HepG2 (cell line): ENCODE data around the gene SELENOH. TPM values are rescaled to one million over a fixed set of nuclear protein-coding genes. Genes with fewer than 3 reads are reported as not detected.

Experiments
- ASH2L ChIP-seq: fragments of 300-600, 200-600 bp; sonication (generic); IDR thresholded peaks from 2 replicates; pipeline ENCODE4 v1.7.0; 2017; ENCODE audit warnings: low read depth, mild to moderate bottlenecking, moderate library complexity, mixed read lengths, low read length; ENCODE audit not compliant: insufficient read length
- EHMT2 ChIP-seq: fragments of 200-600 bp; sonication (generic); IDR thresholded peaks from 2 replicates; pipeline ENCODE4 v1.7.0; 2017; ENCODE audit warnings: antibody characterized with exemption, low read depth, low read length, borderline replicate concordance
- GATAD1 ChIP-seq: IDR thresholded peaks from 2 replicates; pipeline ENCODE4 v1.6.1; 2016; ENCODE audit warnings: missing genetic modification reagents, missing compliant biosample characterization
- IKZF1 ChIP-seq: fragments of 450-650 bp; IDR thresholded peaks from 2 replicates; pipeline ENCODE4 v1.7.1; 2016
- KDM5B ChIP-seq: sonication (generic); formaldehyde crosslinking; IDR thresholded peaks from 2 replicates; pipeline ENCODE4 v1.4.0; 2020; ENCODE audit warnings: missing genetic modification reagents, mild to moderate bottlenecking, borderline replicate concordance
- RFXANK ChIP-seq: IDR thresholded peaks from 2 replicates; pipeline ENCODE4 v1.6.1; 2016
- RNF2 ChIP-seq: fragments of 450-650 bp; conservative IDR thresholded peaks from 2 replicates; pipeline ENCODE4 v1.6.1; 2016; ENCODE audit warnings: low read depth
- ZFP36L1 ChIP-seq: sonication (generic); formaldehyde crosslinking; IDR thresholded peaks from 2 replicates; pipeline ENCODE4 v1.8.0; 2022; ENCODE audit warnings: mild to moderate bottlenecking, missing genetic modification reagents, moderate library complexity
- ZFX ChIP-seq: sonication (generic); formaldehyde crosslinking; IDR thresholded peaks from 2 replicates; pipeline ENCODE4 v1.4.0; 2020; ENCODE audit warnings: mild to moderate bottlenecking, low read depth, missing genetic modification reagents, moderate library complexity
- ZMAT3 ChIP-seq: sonication (generic); formaldehyde crosslinking; conservative IDR thresholded peaks from 2 replicates; pipeline ENCODE4 v1.7.0; 2021; ENCODE audit warnings: missing genetic modification reagents
- ZNF34 ChIP-seq: sonication (generic); formaldehyde crosslinking; IDR thresholded peaks from 2 replicates; pipeline ENCODE4 v1.4.0; 2020; ENCODE audit warnings: mild to moderate bottlenecking, missing genetic modification reagents, borderline replicate concordance
- ZNF558 ChIP-seq: sonication (generic); formaldehyde crosslinking; IDR thresholded peaks from 2 replicates; pipeline ENCODE4 v1.9.0; 2022; ENCODE audit warnings: mild to moderate bottlenecking, missing genetic modification reagents, borderline replicate concordance
- ZNF605 ChIP-seq: sonication (generic); formaldehyde crosslinking; IDR thresholded peaks from 2 replicates; pipeline ENCODE4 v1.8.0; 2022; ENCODE audit warnings: mild to moderate bottlenecking, missing genetic modification reagents
- ZNF607 ChIP-seq: sonication (generic); formaldehyde crosslinking; IDR thresholded peaks from 2 replicates; pipeline ENCODE4 v1.5.1; 2020; ENCODE audit warnings: missing genetic modification reagents, mild to moderate bottlenecking, borderline replicate concordance
- ZNF616 ChIP-seq: sonication (generic); formaldehyde crosslinking; IDR thresholded peaks from 2 replicates; pipeline ENCODE4 v1.5.0; 2020; ENCODE audit warnings: low read depth, mild to moderate bottlenecking, missing genetic modification reagents
- polyA plus RNA-seq, 8 experiments: library from polyadenylated mRNA; depleted of rRNA in 3 of 8; stranded (reverse) in 7 of 8; unstranded in 1 of 8; fragments of >200 nt; fragmentation: Illumina TruSeq in 4 of 8; extraction: Trizol in 4 of 8; gene quantifications; 2 replicates each; pipeline versions ENCODE4 v1.2.1 to v1.2.3, GENCODE V29; 2011 to 2016; ENCODE audit warnings: low read depth in 4 of 8, missing spikeins in 1 of 8, mixed read lengths in 1 of 8; ENCODE audit not compliant: insufficient read depth in 1 of 8
- total RNA-seq, 5 experiments: library from RNA; depleted of rRNA; stranded (reverse); fragments of >200 nt; fragmentation: Illumina TruSeq; extraction: Trizol; gene quantifications; 2 replicates each; pipeline ENCODE4 v1.2.3, GENCODE V29; 2016; ENCODE audit warnings: low read depth in 1 of 5
- TF ChIP-seq, protein P1 (sequence below): sonication (generic); formaldehyde crosslinking; IDR thresholded peaks from 2 replicates; pipeline ENCODE4 v1.4.0; 2020; ENCODE audit warnings: mild to moderate bottlenecking, missing genetic modification reagents
- TF ChIP-seq, protein P2 (sequence below): sonication (generic); formaldehyde crosslinking; IDR thresholded peaks from 2 replicates; pipeline ENCODE4 v1.4.0; 2020; ENCODE audit warnings: missing genetic modification reagents
- TF ChIP-seq, protein P3 (sequence below): sonication (generic); formaldehyde crosslinking; IDR thresholded peaks from 2 replicates; pipeline ENCODE4 v1.5.0; 2020; ENCODE audit warnings: missing genetic modification reagents, mild to moderate bottlenecking, borderline replicate concordance
- TF ChIP-seq, protein P4 (sequence below): IDR thresholded peaks from 2 replicates; pipeline ENCODE4 v1.4.0; 2020; ENCODE audit warnings: mild to moderate bottlenecking, missing genetic modification reagents

Gene SELENOH
- total and polyA plus RNA-seq, 2 of the 13 experiments (the other 11 are each of a cell fraction or from before 2014, with no cell fraction given) = 27.2 to 77.4 TPM

DNA sequence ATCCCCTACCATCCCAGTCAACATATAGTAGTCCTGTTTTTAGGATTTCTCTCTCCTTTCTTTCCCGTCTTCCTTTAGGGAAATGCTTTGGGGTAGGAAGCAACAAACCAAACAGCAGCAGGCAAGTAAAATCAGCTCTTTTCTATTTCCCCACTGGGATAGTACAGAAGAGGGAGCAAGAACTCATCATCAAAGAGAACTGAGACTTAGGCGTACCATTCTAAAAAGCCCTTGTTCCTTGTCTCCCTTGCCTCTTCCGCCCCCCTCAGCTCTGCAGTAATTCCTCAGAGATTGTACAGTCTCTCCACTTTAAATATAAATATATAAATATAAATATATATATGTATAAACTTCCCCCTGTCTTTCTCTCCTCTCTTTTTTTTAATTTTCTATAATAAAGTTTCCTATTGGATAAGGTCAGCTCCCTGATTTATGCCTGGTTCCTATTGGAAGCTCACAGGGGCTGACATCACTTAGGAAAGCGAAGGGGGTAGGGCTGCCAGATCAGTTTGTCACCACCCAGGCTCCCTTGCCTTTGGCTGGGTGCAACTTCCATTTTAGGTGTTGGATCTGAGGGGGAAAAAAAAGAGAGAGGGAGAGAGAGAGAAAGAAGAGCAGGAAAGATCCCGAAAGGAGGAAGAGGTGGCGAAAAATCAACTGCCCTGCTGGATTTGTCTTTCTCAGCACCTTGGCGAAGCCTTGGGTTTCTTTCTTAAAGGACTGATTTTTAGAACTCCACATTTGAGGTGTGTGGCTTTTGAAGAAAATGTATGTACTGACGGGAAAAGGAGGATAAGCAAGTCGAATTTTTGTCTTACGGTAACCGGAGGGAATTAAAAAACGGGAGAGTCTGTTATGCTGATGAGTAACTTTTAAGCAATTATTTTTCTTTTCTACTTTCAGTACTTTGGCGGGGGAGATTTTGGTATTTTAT is 20.3 kb downstream of the SELENOH start, which contains the start of gene CTNND1 (continued):
- TF ChIP-seq ZNF558 (CRISPR knock-in tag) (no peak), ZNF605 (CRISPR knock-in tag) (no peak), ZFX (CRISPR knock-in tag) (peak; percentile 32; the same call in 1 of the 2 replicates), ZNF34 (CRISPR knock-in tag) (0 out of 2 replicates have a peak, but pooled peaks have one; percentile 49), KDM5B (CRISPR knock-in tag) (no peak), ZMAT3 (CRISPR knock-in tag) (no peak), RFXANK (CRISPR knock-in tag) (0 out of 2 replicates have a peak, but pooled peaks have one; percentile 50), EHMT2 (no peak), GATAD1 (CRISPR knock-in tag) (peak; percentile 79), ZNF607 (CRISPR knock-in tag) (no peak), ZFP36L1 (CRISPR knock-in tag) (no peak), RNF2 (no peak), ASH2L (peak; percentile 57), ZNF616 (CRISPR knock-in tag) (no peak), IKZF1 (no peak)
- TF ChIP-seq, protein P1, sequence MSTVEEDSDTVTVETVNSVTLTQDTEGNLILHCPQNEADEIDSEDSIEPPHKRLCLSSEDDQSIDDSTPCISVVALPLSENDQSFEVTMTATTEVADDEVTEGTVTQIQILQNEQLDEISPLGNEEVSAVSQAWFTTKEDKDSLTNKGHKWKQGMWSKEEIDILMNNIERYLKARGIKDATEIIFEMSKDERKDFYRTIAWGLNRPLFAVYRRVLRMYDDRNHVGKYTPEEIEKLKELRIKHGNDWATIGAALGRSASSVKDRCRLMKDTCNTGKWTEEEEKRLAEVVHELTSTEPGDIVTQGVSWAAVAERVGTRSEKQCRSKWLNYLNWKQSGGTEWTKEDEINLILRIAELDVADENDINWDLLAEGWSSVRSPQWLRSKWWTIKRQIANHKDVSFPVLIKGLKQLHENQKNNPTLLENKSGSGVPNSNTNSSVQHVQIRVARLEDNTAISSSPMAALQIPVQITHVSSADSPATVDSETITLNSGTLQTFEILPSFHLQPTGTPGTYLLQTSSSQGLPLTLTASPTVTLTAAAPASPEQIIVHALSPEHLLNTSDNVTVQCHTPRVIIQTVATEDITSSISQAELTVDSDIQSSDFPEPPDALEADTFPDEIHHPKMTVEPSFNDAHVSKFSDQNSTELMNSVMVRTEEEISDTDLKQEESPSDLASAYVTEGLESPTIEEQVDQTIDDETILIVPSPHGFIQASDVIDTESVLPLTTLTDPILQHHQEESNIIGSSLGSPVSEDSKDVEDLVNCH (CRISPR knock-in tag) = no peak
- TF ChIP-seq, protein P2, sequence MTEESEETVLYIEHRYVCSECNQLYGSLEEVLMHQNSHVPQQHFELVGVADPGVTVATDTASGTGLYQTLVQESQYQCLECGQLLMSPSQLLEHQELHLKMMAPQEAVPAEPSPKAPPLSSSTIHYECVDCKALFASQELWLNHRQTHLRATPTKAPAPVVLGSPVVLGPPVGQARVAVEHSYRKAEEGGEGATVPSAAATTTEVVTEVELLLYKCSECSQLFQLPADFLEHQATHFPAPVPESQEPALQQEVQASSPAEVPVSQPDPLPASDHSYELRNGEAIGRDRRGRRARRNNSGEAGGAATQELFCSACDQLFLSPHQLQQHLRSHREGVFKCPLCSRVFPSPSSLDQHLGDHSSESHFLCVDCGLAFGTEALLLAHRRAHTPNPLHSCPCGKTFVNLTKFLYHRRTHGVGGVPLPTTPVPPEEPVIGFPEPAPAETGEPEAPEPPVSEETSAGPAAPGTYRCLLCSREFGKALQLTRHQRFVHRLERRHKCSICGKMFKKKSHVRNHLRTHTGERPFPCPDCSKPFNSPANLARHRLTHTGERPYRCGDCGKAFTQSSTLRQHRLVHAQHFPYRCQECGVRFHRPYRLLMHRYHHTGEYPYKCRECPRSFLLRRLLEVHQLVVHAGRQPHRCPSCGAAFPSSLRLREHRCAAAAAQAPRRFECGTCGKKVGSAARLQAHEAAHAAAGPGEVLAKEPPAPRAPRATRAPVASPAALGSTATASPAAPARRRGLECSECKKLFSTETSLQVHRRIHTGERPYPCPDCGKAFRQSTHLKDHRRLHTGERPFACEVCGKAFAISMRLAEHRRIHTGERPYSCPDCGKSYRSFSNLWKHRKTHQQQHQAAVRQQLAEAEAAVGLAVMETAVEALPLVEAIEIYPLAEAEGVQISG (CRISPR knock-in tag) = 0 out of 2 replicates have a peak, but pooled peaks have one; percentile 43
- TF ChIP-seq, protein P3, sequence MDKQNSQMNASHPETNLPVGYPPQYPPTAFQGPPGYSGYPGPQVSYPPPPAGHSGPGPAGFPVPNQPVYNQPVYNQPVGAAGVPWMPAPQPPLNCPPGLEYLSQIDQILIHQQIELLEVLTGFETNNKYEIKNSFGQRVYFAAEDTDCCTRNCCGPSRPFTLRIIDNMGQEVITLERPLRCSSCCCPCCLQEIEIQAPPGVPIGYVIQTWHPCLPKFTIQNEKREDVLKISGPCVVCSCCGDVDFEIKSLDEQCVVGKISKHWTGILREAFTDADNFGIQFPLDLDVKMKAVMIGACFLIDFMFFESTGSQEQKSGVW (CRISPR knock-in tag) = no peak
- TF ChIP-seq, protein P4, sequence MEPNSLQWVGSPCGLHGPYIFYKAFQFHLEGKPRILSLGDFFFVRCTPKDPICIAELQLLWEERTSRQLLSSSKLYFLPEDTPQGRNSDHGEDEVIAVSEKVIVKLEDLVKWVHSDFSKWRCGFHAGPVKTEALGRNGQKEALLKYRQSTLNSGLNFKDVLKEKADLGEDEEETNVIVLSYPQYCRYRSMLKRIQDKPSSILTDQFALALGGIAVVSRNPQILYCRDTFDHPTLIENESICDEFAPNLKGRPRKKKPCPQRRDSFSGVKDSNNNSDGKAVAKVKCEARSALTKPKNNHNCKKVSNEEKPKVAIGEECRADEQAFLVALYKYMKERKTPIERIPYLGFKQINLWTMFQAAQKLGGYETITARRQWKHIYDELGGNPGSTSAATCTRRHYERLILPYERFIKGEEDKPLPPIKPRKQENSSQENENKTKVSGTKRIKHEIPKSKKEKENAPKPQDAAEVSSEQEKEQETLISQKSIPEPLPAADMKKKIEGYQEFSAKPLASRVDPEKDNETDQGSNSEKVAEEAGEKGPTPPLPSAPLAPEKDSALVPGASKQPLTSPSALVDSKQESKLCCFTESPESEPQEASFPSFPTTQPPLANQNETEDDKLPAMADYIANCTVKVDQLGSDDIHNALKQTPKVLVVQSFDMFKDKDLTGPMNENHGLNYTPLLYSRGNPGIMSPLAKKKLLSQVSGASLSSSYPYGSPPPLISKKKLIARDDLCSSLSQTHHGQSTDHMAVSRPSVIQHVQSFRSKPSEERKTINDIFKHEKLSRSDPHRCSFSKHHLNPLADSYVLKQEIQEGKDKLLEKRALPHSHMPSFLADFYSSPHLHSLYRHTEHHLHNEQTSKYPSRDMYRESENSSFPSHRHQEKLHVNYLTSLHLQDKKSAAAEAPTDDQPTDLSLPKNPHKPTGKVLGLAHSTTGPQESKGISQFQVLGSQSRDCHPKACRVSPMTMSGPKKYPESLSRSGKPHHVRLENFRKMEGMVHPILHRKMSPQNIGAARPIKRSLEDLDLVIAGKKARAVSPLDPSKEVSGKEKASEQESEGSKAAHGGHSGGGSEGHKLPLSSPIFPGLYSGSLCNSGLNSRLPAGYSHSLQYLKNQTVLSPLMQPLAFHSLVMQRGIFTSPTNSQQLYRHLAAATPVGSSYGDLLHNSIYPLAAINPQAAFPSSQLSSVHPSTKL (CRISPR knock-in tag) = peak; percentile 55
